IPS-NIHi7 (cell line): ENCODE measurements around the gene GNAS.
"Not testable (repeated sequence)": the region's sequence is repeated elsewhere in the genome, so short reads cannot be mapped to it uniquely, and the experiment has no call there.

Source experiments
- DNase-seq: peaks from one replicate; pipeline ENCODE4 v3.0.0; 2012; ENCODE audit warnings: mixed read lengths; ENCODE audit errors: extremely low spot score

The GNAS gene

GRCh38 chr20:58927490-58928061 lies 75.1 kb downstream of the GNAS start:
- no peak for DNase-seq

- DNase-seq: no peak
Observed at GRCh38 chr20:58930496-58930895, 78.0 kb downstream of the GNAS start.

- no peak for DNase-seq
Observed at GRCh38 chr20:58932170-58932569, 79.7 kb downstream of the GNAS start.

- DNase-seq: no peak
Observed at GRCh38 chr20:58938078-58938477, 85.6 kb downstream of the GNAS start.

GRCh38 chr20:58938541-58938940 lies 86.0 kb downstream of the GNAS start:
- no peak for DNase-seq

GRCh38 chr20:58941471-58941870 lies 89.0 kb downstream of the GNAS start:
- DNase-seq: no peak

GRCh38 chr20:58942549-58942948 lies 90.0 kb downstream of the GNAS start:
- no peak for DNase-seq

- no peak for DNase-seq
Observed at GRCh38 chr20:58944610-58945009, 92.1 kb downstream of the GNAS start.

GRCh38 chr20:58945965-58946631 lies 93.6 kb downstream of the GNAS start:
- no peak for DNase-seq

- DNase-seq: not testable (repeated sequence)
Observed at GRCh38 chr20:58947797-58948388, 95.4 kb downstream of the GNAS start.

GRCh38 chr20:58950603-58951002 lies 98.1 kb downstream of the GNAS start:
- DNase-seq: no peak

- DNase-seq: no peak
Observed at GRCh38 chr20:58953050-58953449, 100.5 kb downstream of the GNAS start.

GRCh38 chr20:58956078-58956477 lies 103.6 kb downstream of the GNAS start:
- no peak for DNase-seq

GRCh38 chr20:58959652-58960051 lies 107.1 kb downstream of the GNAS start:
- DNase-seq: no peak
